ENCODE data around the gene PAX4.

Gene PAX4

GRCh38 chr7:127595737-127596136 lies 22.2 kb downstream of the PAX4 start:
- DNase-seq (ENCODE audit: low read depth in 2 of 2): no peak
- H3K4me3 ChIP-seq (replicated peaks in 1 of 2; ENCODE audit: low read depth in 2 of 2, low read length in 2 of 2): no peak overlapping the region
- TF ChIP-seq CTCF (IDR thresholded peaks at IDR 0.05; ENCODE audit: low read depth, low read length): no peak

- no peak for TF ChIP-seq CTCF (IDR thresholded peaks at IDR 0.05; ENCODE audit: low read depth, low read length)
- H3K4me3 ChIP-seq (replicated peaks in 1 of 2; ENCODE audit: low read depth in 2 of 2, low read length in 2 of 2): no peak overlapping the region
- no peak for DNase-seq (ENCODE audit: low read depth in 2 of 2)
These were observed 23.5 kb downstream of the PAX4 start for GRCh38 chr7:127594490-127594889.

GRCh38 chr7:127592550-127592949 lies 25.4 kb downstream of the PAX4 start:
- no peak for TF ChIP-seq CTCF (IDR thresholded peaks at IDR 0.05; ENCODE audit: low read depth, low read length)
- no peak overlapping the region for H3K4me3 ChIP-seq (replicated peaks in 1 of 2; ENCODE audit: low read depth in 2 of 2, low read length in 2 of 2)
- DNase-seq (ENCODE audit: low read depth in 2 of 2): no peak

- DNase-seq (ENCODE audit: low read depth in 2 of 2): no peak
- no peak overlapping the region for H3K4me3 ChIP-seq (replicated peaks in 1 of 2; ENCODE audit: low read depth in 2 of 2, low read length in 2 of 2)
- no peak for TF ChIP-seq CTCF (IDR thresholded peaks at IDR 0.05; ENCODE audit: low read depth, low read length)
These were observed 26.4 kb downstream of the PAX4 start for GRCh38 chr7:127591591-127591990.

GRCh38 chr7:127591189-127591588 lies 26.8 kb downstream of the PAX4 start:
- no peak for TF ChIP-seq CTCF (IDR thresholded peaks at IDR 0.05; ENCODE audit: low read depth, low read length)
- DNase-seq (ENCODE audit: low read depth in 2 of 2): no peak
- no peak overlapping the region for H3K4me3 ChIP-seq (replicated peaks in 1 of 2; ENCODE audit: low read depth in 2 of 2, low read length in 2 of 2)

GRCh38 chr7:127589896-127590295 lies 28.0 kb downstream of the PAX4 start:
- no peak for TF ChIP-seq CTCF (IDR thresholded peaks at IDR 0.05; ENCODE audit: low read depth, low read length)
- no peak overlapping the region for H3K4me3 ChIP-seq (replicated peaks in 1 of 2; ENCODE audit: low read depth in 2 of 2, low read length in 2 of 2)
- DNase-seq (ENCODE audit: low read depth in 2 of 2): no peak

GRCh38 chr7:127588697-127589482 lies 29.1 kb downstream of the PAX4 start:
- peak; percentile 55 to 60 for DNase-seq (ENCODE audit: low read depth in 2 of 2)
- peak overlapping the region; percentile 88 to 90 for H3K4me3 ChIP-seq (replicated peaks in 1 of 2; ENCODE audit: low read depth in 2 of 2, low read length in 2 of 2)
- peak; percentile 46 for TF ChIP-seq CTCF (IDR thresholded peaks at IDR 0.05; ENCODE audit: low read depth, low read length)

Measured in cardiac fibroblast (primary cell).